GM23338 (cell line): ENCODE measurements around the gene NRIP1. TPM values are rescaled to one million over a fixed set of nuclear protein-coding genes. Genes with fewer than 3 reads are reported as not detected.

Experiments used
- ATAC-seq: fragments of 200-7000 bp; cut with Tn5 transposase; 3 replicates; pipeline ENCODE4 v1.9.1; 2020
- DNase-seq: peaks from one replicate; pipeline ENCODE4 v3.0.0-alpha.2; 2015; ENCODE audit warnings: low spot score
- H2AFZ ChIP-seq: fragments of 200-600 bp; sonication (generic); 2 replicates; pipeline ENCODE4 v1.8.0; 2016; ENCODE audit warnings: antibody characterized with exemption, mild to moderate bottlenecking, moderate library complexity
- H3F3A ChIP-seq: fragments of 200-600 bp; sonication (generic); replicated peaks from 2 replicates; pipeline ENCODE4 v1.8.0; 2017; ENCODE audit warnings: antibody characterized with exemption, mixed run types, low read depth
- H3K27ac ChIP-seq: fragments of 200-600 bp; sonication (generic); 2 replicates; pipeline ENCODE4 v1.6.1; 2016; ENCODE audit warnings: low read depth
- H3K27me3 ChIP-seq: fragments of 200-600 bp; sonication (generic); 2 replicates; pipeline ENCODE4 v1.8.0; 2016; ENCODE audit warnings: mild to moderate bottlenecking, mixed run types, moderate library complexity; ENCODE audit not compliant: insufficient read depth
- H3K36me3 ChIP-seq: fragments of 200-600 bp; sonication (generic); 2 replicates; pipeline ENCODE4 v1.8.0; 2016; ENCODE audit warnings: mild to moderate bottlenecking; ENCODE audit not compliant: insufficient read depth
- H3K4me1 ChIP-seq: fragments of 200-600 bp; sonication (generic); 2 replicates; pipeline ENCODE4 v1.8.0; 2016; ENCODE audit warnings: mild to moderate bottlenecking, moderate library complexity; ENCODE audit not compliant: insufficient read depth
- H3K4me2 ChIP-seq: fragments of 200-600 bp; sonication (generic); 2 replicates; pipeline ENCODE4 v1.7.1; 2017; ENCODE audit warnings: mixed run types
- H3K4me3 ChIP-seq: fragments of 200-600 bp; sonication (generic); 2 replicates; pipeline ENCODE4 v1.6.1; 2016; ENCODE audit warnings: mixed run types
- H3K79me2 ChIP-seq: fragments of 200-600 bp; sonication (generic); replicated peaks from 2 replicates; pipeline ENCODE4 v1.8.0; 2017; ENCODE audit warnings: mild to moderate bottlenecking; ENCODE audit not compliant: insufficient read depth
- H3K9me2 ChIP-seq: fragments of 200-600 bp; sonication (generic); 2 replicates; pipeline ENCODE4 v1.8.0; 2017; ENCODE audit not compliant: insufficient read depth
- H4K20me1 ChIP-seq: fragments of 200-600 bp; sonication (generic); replicated peaks from 2 replicates; pipeline ENCODE4 v1.8.0; 2017; ENCODE audit warnings: mild to moderate bottlenecking; ENCODE audit not compliant: insufficient read depth
- H3K27ac Mint-ChIP-seq: 2 replicates; pipeline ENCODE4 v1.8.0; 2020; ENCODE audit warnings: inconsistent platforms, mild to moderate bottlenecking, moderate library complexity, mixed read lengths
- H3K27me3 Mint-ChIP-seq: 3 replicates; pipeline ENCODE4 v1.8.0; 2022; ENCODE audit warnings: low read depth, mild to moderate bottlenecking, moderate library complexity, mixed read lengths, inconsistent platforms; ENCODE audit not compliant: insufficient read depth, poor library complexity
- H3K36me3 Mint-ChIP-seq: 3 replicates; pipeline ENCODE4 v1.8.0; 2021; ENCODE audit warnings: low read depth, mild to moderate bottlenecking, inconsistent platforms, moderate library complexity, mixed read lengths
- H3K4me1 Mint-ChIP-seq: 3 replicates; pipeline ENCODE4 v1.8.0; 2020; ENCODE audit warnings: mild to moderate bottlenecking, inconsistent platforms, mixed read lengths
- H3K4me3 Mint-ChIP-seq: 3 replicates; pipeline ENCODE4 v1.8.0; 2021; ENCODE audit warnings: moderate library complexity, mild to moderate bottlenecking, inconsistent platforms, mixed read lengths
- H3K9me3 Mint-ChIP-seq: 3 replicates; pipeline ENCODE4 v1.8.0; 2020; ENCODE audit warnings: moderate library complexity, mild to moderate bottlenecking, inconsistent platforms, mixed read lengths
- CREB1 ChIP-seq: fragments of 250-450 bp; sonication (Bioruptor Pico); IDR thresholded peaks from 2 replicates; pipeline ENCODE4 v1.5.0; 2020; ENCODE audit warnings: low read depth, mild to moderate bottlenecking, moderate library complexity
- CTCF ChIP-seq, 2 experiments: fragments of 200-600 bp in 1 of 2; sonication (generic) in 1 of 2; conservative IDR thresholded peaks; 2 replicates each; pipeline versions ENCODE4 v1.5.1 to v1.6.1; 2016 to 2017; ENCODE audit warnings: antibody characterized with exemption in 2 of 2, low read depth in 2 of 2, mild to moderate bottlenecking in 2 of 2, moderate library complexity in 1 of 2
- ETS1 ChIP-seq: IDR thresholded peaks from 2 replicates; pipeline ENCODE4 v1.6.1; 2016; ENCODE audit warnings: antibody characterized with exemption
- EZH2phosphoT487 ChIP-seq: fragments of 200-600 bp; sonication (generic); IDR thresholded peaks from one replicate; pipeline ENCODE4 v1.8.1; 2018; ENCODE audit warnings: antibody characterized with exemption; ENCODE audit not compliant: unreplicated experiment
- JUNB ChIP-seq: IDR thresholded peaks from one replicate; pipeline ENCODE4 v1.6.1; 2016; ENCODE audit warnings: antibody characterized with exemption; ENCODE audit not compliant: unreplicated experiment
- NANOG ChIP-seq: IDR thresholded peaks from 2 replicates; pipeline ENCODE4 v1.6.1; 2016; ENCODE audit warnings: antibody characterized with exemption, borderline replicate concordance
- STAT1 ChIP-seq: IDR thresholded peaks from one replicate; pipeline ENCODE4 v1.6.1; 2016; ENCODE audit warnings: antibody characterized with exemption; ENCODE audit not compliant: unreplicated experiment
- ZNF331 ChIP-seq: fragments of 250-450 bp; sonication (Bioruptor Pico); IDR thresholded peaks from 2 replicates; pipeline ENCODE4 v1.5.0; 2020; ENCODE audit warnings: low read depth, mild to moderate bottlenecking, moderate library complexity
- polyA plus RNA-seq: library from polyadenylated mRNA; unstranded; fragments of >200 nt; fragmentation: Nextera tagmentation; extraction: Ambion mirVana; gene quantifications from 2 replicates; pipeline ENCODE4 v1.2.1, GENCODE V29; 2016
- total RNA-seq: library from RNA; depleted of rRNA; stranded (reverse); fragments of >200 nt; shearing (Covaris generic); gene quantifications from 2 replicates; pipeline ENCODE4 v1.2.3, GENCODE V29; 2014
- TF ChIP-seq, protein P1 (sequence below): IDR thresholded peaks from one replicate; pipeline ENCODE4 v1.6.1; 2018; ENCODE audit warnings: antibody characterized with exemption; ENCODE audit not compliant: unreplicated experiment

NRIP1 gene
- total and polyA plus RNA-seq, 2 experiments from 2014 or later, result 3.0 to 9.0 TPM

DNA sequence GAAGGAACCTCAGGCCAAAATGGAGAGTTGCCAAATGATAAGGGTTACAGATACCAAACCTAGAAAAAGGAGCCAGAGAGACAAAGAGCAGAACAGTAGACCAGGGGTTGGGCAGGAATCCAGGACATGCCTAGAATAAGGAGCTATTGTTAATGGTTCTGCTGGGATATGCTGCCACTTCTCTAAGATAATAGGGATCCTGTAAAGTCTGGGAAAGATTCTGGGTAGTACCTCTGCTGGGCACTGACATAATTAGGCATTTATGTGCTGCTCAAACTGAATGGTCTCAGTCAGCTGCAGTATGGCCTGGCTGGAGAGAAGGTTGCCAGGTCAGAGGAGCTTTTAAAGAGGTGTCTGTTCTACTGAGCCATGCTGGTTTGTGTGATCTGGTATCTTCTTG lies 19.9 kb upstream of the NRIP1 start:
- Mint-ChIP-seq H3K27ac (no peak overlapping the region), H3K9me3 (no peaks in the 10 kb centered on the region), H3K4me1 (no peaks in the 10 kb centered on the region), H3K36me3 (no peaks in the 10 kb centered on the region), H3K4me3 (no peak overlapping the region), H3K27me3 (no peaks in the 10 kb centered on the region)
- Histone ChIP-seq H3K4me3 (no peak overlapping the region), H3K4me1 (no peaks in the 10 kb centered on the region), H2AFZ (no peak overlapping the region), H3K36me3 (no peaks in the 10 kb centered on the region), H3F3A (no peaks in the 10 kb centered on the region), H3K27me3 (no peaks in the 10 kb centered on the region), H3K4me2 (no peak overlapping the region), H4K20me1 (no peaks in the 10 kb centered on the region), H3K9me2 (no peaks in the 10 kb centered on the region), H3K79me2 (no peaks in the 10 kb centered on the region), H3K27ac (no peak overlapping the region)
- TF ChIP-seq NANOG, result no peak
- TF ChIP-seq EZH2phosphoT487, result no peak
- no peak for TF ChIP-seq STAT1
- DNase-seq (no peak), ATAC-seq (no peak)

GRCh38 chr21:15080526-15080925 lies 15.7 kb upstream of the NRIP1 start:
- Histone ChIP-seq H3K27ac (no peak overlapping the region), H4K20me1 (no peaks in the 10 kb centered on the region), H3K79me2 (no peaks in the 10 kb centered on the region), H3K36me3 (no peaks in the 10 kb centered on the region), H3K9me2 (no peaks in the 10 kb centered on the region), H3K4me3 (no peak overlapping the region), H3F3A (no peaks in the 10 kb centered on the region), H2AFZ (no peak overlapping the region), H3K4me2 (no peak overlapping the region), H3K27me3 (no peaks in the 10 kb centered on the region), H3K4me1 (no peaks in the 10 kb centered on the region)
- DNase-seq, result no peak
- no peaks in the 10 kb centered on the region for H3K27me3 Mint-ChIP-seq
- H3K27ac Mint-ChIP-seq, result no peak overlapping the region
- no peak for TF ChIP-seq ZNF331 (CRISPR knock-in tag)
- TF ChIP-seq STAT1, result no peak
- TF ChIP-seq, protein P1, sequence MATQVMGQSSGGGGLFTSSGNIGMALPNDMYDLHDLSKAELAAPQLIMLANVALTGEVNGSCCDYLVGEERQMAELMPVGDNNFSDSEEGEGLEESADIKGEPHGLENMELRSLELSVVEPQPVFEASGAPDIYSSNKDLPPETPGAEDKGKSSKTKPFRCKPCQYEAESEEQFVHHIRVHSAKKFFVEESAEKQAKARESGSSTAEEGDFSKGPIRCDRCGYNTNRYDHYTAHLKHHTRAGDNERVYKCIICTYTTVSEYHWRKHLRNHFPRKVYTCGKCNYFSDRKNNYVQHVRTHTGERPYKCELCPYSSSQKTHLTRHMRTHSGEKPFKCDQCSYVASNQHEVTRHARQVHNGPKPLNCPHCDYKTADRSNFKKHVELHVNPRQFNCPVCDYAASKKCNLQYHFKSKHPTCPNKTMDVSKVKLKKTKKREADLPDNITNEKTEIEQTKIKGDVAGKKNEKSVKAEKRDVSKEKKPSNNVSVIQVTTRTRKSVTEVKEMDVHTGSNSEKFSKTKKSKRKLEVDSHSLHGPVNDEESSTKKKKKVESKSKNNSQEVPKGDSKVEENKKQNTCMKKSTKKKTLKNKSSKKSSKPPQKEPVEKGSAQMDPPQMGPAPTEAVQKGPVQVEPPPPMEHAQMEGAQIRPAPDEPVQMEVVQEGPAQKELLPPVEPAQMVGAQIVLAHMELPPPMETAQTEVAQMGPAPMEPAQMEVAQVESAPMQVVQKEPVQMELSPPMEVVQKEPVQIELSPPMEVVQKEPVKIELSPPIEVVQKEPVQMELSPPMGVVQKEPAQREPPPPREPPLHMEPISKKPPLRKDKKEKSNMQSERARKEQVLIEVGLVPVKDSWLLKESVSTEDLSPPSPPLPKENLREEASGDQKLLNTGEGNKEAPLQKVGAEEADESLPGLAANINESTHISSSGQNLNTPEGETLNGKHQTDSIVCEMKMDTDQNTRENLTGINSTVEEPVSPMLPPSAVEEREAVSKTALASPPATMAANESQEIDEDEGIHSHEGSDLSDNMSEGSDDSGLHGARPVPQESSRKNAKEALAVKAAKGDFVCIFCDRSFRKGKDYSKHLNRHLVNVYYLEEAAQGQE, result no peak
- no peak for TF ChIP-seq CREB1 (CRISPR knock-in tag)
- no peak for TF ChIP-seq EZH2phosphoT487
- no peak for TF ChIP-seq JUNB
- no peak for TF ChIP-seq ETS1
- no peak for TF ChIP-seq CTCF (conservative IDR thresholded peaks at IDR 0.05; ENCODE audit: low read depth in 2 of 2)
- TF ChIP-seq NANOG, result no peak
- ATAC-seq, result no peak
- H3K36me3 Mint-ChIP-seq, result no peaks in the 10 kb centered on the region
- no peaks in the 10 kb centered on the region for H3K9me3 Mint-ChIP-seq
- H3K4me3 Mint-ChIP-seq, result no peak overlapping the region
- no peaks in the 10 kb centered on the region for H3K4me1 Mint-ChIP-seq
